Stimulated activated CD8-positive, alpha-beta memory T cell treated with anti-CD3 and anti-CD28 coated beads, Interleukin-12 subunit alpha, Interleukin-12 subunit beta, amount 100 ng/mL, for 4 hours (primary cell): ENCODE data around the gene GABBR2.

Experiments
- DNase-seq: peaks from one replicate; pipeline ENCODE4 v3.0.0-alpha.2; 2020; ENCODE audit warnings: low read depth

Gene GABBR2

DNA sequence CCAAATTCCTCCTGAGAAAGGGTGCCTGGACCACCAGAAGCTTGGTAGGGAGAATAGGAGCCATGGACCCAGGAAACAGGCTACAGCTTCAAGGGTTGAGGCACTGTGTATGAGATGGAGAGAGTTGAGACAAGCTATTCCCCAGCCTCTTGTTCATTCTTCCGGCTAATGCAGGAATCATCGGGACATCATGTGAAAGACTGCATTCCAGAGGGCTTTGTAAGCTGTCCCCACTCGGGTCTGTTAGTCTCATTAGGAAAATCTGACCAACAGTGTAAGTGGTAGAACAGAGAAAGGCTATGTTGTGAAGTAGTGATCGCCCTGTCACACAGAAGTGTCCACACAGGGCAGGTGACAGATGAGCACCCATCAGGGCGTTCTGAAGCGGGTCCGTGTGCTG, 81.4 kb downstream of the GABBR2 start:
- DNase-seq, result no peak

DNA sequence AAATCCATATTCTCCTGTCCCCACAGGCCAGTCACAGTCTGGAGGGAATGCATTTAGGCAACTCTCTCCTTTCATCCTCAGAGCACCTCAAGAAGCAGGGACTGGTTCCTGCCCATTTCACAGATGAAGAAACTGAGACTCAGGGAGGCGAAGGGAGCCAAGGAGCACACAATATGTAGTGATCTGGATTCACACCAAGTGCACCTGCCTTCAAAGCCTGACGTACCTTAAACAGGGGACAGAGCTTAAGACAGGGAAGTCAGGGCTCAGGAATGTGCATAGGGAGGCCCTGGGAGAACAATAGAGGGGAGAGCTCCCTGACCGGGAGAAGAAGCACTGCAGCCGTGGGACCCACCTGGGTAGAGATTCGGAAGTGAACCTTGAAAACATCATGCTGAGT, 83.0 kb downstream of the GABBR2 start:
- DNase-seq, result no peak

DNA sequence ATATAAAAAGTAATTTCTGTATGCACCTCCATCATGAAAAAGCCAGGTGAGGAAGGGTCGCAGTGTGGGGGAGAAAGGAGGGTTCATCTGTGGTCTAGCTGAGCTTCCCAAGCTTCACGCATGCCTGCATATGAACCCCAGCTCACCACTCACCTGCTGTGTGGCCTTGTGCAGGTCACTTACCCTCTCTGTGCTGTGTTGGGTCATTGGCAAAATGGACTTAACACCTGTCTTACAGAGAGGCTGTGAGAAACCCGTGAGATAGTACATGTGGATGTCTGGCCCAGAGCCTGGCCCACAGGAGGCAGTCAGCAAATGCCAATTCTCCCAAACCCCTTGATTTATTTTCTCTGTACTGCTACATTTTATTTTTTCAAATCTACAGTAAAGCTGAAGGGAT, 88.9 kb downstream of the GABBR2 start:
- no peak for DNase-seq

DNA sequence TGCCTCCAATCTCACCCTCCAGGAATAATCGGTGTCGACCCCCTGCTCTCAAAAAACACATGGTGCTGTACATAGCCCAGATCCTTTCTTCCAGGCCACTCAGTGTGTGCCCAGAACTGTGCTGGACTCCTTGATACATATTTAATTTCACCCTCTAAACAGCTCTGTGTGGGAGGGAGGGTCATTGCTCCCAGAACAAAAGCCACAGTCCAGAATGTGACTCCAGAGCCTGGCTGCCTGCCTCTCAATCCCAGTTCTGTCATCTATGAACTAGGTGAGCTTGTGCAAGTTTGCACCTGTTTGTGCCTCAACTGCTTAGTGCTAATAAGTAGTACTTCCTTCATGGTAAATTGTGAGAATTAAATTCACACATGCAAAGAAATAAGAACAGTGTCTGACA, 93.1 kb downstream of the GABBR2 start:
- DNase-seq, result no peak

DNA sequence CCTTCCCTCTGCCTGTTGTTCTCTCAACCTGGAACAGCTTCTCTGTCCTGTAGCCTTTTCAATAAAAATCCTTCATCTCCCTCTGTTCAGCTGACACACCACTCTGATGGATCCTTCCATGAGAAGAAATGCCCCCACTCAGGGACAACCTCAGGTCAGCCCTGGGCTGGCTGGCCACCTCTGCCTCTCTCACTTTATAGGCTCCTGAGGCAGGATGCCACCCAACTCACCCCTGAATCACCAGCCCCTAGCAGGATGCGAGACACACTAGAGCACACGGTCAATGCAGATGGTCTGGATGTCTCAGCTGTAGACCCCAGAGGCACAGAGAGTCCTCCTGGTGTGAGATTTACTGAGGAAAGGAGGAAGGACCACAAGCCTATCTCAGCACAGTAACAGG, 93.8 kb downstream of the GABBR2 start:
- DNase-seq, result no peak

DNA sequence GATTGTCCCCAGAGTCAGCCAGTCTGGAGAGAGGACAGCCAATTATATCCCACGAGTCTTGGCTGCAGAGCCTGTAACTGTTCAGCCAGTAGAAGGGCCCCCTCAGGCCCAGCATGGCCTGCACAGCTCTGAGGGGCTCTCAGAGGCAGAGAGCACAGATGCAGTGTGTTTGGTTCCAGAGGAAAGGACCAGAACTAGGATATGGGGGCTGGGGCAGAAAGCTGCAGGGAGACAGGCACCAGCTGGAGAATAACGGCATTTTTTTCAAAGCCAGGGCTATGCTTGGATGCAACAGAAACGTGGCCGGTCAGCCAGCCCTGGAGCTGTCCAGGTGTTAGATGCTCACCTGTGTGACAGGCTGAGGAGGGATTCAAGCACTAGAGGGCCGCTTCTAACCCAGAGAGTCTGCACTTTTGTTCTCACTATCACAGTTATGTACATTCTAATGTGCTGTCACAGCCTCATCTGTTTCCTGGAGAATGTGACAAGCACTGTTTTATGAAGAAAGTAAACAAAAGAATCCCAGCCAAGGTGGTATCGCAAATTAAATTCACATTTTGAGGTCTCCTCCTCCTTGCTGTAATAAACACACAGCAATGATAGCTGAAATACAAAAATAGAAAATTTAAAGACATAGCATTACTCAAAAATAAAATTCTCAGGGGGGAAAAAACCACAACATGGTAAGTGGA, 96.5 kb downstream of the GABBR2 start:
- DNase-seq, result no peak

DNA sequence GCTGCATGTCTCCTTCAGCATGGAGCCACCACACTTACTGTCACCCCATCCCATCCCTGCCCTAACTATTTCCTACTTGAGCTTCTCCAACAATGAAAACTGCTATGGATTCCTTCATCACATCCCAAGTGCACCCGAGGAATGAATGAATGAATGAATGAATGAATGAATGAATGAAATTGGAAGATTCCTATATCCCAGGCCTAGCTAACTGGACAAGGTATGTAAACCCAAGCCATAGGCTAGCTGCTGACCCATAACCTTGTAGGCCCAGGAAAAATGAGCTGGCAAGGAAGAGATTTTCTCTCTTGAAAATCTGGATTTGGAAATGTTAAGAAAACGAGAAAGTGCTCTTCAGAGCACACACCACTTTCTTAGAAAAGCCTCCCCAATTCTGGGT, 97.4 kb downstream of the GABBR2 start:
- no peak for DNase-seq

DNA sequence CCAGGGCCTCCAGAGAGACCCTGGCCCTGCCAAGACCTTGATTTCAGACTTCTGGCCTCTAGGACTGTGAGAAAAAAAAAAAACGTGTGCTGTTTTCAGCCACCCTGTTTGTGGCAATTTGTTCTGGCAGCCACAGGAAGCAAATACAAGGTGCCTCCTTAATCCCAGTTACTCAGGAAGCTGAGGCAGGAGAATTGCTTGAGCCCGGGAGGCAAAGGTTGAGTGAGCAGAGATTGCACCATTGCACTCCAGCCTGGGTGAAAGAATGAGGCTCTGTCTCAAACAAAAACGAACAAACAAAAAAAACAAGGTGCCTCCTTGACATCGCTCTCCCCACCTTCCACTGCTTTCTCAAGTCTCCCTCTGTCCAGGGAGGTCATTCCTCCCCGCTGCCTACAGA, 98.0 kb downstream of the GABBR2 start:
- no peak for DNase-seq

DNA sequence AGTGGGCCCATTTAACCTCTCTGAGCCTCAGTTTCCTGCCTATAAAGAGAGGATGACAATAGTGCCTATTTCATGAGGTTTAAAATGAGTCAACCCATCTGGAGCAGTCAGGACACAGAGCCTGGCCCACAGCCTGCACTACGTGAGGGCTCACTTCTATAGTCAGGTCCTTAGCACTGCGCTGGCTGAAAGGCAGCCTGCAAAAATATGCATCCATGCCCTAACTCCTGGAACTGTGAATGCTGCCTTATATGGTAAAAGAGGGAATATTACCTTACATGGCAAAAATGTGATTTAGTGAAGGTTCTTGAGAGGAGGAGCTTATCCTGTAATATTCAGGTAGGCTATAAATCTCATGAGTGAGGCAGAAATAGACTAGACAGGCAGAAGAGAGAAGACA, 98.5 kb downstream of the GABBR2 start:
- DNase-seq, result no peak

DNA sequence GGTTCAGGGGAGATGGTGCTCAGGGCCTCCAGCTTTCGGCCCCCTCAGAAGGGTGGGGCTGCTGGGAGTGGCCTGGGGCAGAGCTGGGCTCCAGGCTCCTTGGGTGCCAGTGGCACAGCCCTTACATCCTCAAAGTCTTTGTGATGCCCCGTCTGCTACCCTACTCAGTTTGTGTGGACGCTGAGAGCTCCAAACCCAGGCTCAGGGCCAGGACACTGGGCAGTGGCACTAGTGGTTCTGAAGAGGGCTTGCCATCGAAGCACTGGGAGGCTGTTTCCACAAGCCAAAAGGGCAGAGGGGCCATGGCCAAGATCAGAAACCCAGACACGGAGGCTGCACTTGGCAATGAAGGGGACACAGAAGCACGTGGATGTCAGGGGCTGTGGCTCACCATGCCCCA, 99.1 kb downstream of the GABBR2 start:
- DNase-seq, result no peak

DNA sequence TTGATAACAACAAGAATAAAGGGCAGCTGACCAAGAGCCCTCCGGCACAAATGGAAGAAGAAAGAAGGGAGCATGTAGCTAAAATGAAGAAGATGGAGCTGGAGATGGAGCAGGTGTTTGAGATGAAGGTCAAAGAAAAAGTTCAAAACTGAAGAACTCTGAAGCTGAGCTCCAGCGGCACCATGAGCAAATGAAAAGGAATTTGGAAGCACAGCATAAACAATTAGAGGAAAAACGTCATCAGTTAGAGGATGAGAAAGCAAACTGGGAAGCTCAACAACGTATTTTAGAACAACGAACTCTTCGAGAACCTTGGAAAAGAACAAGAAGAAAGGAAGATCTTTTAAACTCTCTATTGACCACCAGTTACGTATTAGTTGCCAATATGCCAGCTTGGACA, 100.9 kb downstream of the GABBR2 start:
- DNase-seq, result no peak

DNA sequence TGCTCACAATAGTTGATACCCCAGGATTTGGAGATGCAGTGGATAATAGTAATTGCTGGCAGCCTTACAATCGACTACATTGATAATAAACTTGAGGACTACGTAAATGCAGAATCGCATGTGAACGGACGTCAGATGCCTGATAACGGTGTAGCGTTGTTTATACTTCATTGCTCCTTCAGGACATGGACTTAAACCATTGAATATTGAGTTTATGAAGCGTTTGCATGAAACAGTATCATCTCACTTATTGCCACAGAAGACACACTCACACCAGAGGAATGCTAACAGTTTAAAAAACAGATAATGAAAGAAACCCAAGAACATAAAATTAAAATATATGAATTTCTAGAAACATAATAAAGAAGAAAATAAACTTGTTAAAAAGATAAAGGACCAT, 101.6 kb downstream of the GABBR2 start:
- no peak for DNase-seq

DNA sequence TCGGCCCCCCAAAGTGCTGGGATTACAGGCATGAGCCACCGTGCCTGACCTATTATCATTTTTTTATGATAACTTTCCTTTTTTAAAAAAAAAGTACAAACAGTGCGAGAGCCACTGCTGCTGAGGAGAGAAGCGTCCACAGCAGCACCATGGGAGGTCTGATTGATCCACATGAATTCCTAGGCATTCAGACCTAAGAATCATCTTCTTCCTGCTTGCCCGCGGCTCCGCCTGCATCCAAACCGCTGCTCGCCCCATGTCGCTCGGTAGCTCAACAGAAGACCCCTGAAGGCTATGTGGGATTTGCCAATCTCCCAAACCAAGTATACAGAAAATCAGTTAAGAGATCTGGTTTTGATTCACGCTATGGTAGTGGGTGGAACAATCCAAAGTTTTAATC, 102.0 kb downstream of the GABBR2 start:
- DNase-seq, result no peak

DNA sequence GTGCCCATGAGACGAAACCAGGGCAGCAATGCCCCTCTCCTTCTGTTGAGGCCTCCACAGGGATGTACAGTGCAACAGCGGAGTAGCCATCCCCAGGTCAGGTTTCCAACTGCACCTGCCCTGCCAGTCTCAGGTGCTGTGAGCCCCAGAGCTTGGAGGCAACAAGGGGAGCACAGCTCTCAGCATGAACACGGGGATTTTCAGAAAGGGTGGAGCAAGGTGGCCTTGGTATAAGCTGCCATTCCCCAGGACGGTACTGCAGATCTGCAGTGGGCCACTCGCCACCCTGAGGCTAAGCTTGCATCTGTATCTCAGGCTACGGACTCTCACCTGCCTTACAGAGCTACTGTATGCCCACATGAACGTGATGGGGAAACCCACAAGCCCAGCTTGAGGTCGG, 103.6 kb downstream of the GABBR2 start:
- no peak for DNase-seq

DNA sequence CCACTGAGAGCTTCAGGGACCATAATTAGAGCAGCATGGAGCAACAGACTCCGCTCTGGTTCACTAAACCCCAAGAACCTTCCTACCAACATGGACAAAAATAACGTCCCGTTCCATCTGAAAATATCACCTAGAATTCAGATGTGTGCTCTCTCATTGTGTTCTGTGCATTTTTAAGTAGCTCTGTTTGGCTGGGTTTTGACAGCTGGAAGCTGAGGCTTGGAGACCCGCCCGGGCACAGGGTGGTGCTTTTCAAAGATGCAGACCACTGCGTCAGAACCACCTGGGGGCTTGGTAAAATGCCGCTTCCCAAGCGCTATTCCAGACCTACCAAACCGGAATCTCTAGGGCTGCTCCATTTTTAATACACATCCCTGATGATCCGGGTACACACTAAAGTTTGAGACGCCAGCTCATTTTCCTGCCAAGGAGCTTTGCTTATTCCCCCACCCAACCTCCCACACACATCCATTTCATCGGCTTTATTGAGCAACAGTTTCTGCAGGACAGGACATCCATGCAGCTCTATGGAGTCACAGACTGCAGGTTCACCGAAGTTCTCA, 104.8 kb downstream of the GABBR2 start:
- no peak for DNase-seq

DNA sequence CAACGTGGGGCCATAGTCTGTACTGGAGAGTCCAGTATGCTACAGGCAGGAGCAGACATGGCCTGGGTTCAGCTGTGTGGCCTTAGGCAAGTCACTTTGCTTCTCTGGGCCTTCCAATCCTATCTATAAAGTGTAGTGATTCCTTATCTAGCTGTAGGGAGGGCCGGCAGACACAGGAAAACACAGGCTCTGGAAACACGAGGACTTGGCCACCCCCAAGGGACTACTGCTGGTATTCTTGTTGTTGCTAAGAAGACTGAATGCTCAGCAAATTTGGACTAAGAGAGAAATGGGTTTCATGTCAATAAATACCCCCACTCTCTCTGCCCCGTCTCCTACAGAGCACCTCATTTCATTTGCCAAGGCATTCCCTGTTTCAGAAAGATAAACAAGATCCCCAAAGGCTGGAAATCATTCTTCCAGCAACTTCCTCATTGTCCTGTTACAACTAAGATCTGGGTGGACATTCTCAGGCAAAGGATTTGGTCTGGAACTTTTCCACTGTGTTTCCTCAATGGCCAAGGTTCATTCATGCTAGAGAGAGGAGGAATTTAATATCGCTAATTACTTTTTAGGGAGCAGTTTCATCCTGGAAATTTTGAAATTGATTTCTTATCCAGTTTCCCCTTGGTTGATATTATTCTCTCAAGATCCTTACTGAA, 105.8 kb downstream of the GABBR2 start:
- no peak for DNase-seq

DNA sequence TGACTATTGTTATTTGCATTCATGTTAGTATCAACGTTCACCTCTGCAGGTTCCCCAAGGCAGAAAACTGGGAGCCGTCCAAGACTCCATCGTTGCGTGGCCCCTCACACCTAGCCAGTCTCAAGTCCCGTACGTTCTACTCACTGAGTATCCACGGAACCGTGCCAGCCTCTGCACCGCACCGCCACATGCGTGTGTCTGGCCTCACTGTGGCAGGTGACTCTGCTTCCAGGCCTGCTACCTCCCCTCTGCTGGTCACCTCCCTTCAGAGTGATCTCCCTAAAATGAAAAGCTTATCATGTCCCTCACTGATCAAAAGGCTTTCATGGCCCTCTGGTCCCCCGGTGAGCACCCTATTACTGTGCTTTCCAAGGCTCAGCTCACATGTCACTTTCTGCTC, 108.1 kb downstream of the GABBR2 start:
- DNase-seq, result no peak

DNA sequence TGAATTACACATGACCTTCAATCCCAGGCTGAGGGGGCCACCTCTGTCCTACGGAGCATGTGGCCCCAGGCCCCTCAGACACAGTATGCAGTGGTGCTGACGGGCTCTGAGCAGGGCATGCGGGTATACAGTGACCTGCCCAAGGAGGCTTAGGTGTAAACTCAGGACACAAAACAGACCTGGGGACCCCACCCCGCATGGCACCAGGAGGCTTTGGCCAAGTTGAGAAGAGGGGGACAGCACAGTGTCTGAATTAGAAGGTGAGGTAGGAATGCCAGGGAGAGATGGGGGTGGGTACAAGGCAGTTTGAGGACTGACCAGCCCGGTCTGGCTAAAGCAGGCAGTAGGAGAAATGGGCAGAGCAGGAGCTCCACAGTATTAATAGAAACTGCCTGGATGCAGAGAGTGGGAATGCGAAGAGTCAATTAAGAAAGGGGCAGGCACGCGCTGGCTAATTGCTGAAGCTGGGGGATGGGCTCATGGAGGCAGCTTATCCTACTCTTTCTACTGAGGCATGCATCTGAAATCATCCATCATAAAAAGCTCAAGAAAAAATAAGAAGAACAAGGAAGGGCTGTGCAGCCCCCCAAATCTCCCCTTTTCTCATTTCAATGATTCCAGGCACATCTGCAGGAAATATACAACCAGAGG, 109.0 kb downstream of the GABBR2 start:
- DNase-seq, result no peak

DNA sequence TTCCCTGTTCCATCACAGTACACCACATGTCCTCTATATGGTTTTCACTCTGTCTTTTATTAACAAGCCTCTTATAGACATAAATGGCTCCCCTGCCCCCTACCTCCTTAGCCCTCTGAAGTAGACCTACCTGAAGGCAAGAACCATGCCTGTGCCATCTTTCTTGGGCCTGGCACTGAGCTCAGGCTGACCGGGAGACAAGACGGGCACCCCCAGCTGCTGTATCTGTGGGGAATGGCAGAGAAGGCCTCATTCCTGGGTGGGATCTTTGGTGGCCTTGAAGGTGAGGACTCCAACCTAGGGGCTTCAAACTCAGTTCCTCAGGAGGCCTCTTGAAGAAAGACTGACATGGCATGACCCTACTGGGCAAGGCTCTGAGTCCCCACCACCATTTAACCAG, 109.9 kb downstream of the GABBR2 start:
- DNase-seq, result no peak

DNA sequence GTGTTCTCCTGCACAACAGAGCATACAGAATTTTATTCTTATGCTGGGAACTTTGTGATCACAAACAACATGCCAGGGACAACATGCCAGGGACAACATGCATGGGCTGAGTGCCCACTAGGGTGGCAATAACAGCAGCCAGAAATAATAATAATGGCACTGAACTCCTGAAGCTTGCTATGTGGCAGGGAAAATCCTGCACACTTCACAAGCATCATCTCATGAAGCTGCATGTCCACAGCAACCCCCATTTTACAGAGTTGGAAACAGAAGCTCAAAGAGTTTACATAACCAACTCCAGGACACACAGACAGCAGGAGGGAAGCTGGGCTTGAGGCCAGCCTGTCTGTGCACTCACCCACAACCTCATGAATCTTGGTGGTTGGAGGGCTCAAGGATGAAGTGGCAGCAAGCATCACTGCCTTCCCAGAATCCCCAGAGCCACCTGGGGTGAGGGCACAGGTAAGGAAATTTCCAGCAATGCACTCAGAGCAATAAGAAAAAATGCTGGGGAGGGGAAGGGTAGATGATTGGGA, 111.4 kb downstream of the GABBR2 start:
- DNase-seq, result no peak

DNA sequence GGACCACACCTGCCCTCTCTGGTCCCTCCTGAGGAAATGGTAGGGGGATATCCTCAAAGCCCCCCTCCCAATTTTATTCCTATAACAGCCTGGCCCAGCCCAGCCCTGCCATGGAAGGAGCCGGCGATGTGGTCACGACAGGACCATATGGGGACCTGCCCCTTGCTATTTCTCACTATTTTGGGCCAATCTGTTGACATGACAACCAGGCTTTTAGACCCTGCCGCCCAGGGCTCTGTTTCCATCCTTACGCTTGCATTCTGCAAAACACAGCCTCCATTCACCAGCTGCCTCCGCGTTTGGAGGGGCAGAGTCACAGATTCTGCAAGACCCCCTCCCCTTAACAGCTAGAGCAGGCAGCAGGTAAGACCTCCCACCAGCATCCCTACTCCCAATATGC, 112.2 kb downstream of the GABBR2 start:
- DNase-seq, result no peak

DNA sequence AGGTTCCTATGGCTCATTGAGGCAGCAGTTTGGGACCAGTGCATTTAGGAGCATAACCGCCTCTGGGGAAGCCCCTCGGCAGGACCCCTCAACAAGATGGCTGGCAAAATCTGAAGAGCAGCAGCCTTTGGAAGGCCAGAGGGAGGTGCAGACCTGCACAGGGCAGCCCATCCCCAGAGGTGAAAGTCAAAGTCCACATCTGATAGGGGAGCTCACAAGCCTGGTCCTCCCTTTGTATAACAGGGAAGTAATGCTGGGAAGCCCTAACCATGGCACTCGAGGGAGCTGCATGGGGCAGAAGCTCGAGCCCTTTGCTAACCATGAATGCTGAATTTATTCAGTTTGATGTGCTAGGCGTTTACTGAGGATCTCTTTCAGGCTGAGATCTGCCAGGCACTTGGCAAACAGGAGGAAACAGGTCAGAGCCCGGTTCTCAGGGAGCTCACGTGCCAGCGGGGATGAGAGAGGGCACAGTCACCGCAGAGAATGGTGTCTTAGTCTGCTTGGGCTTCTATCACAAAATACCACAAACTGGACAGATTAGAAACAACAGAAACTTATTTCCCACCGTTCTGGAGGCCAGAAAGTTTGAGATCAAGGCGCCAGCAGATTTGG, 114.1 kb downstream of the GABBR2 start:
- DNase-seq, result no peak
